ENCODE data around the gene LBX1.

GRCh38 chr10:101231092-101231491 is 1.8 kb upstream of the LBX1 start:
- TF ChIP-seq CTCF (IDR thresholded peaks at IDR 0.05) (no peak), POLR2AphosphoS5 (IDR thresholded peaks at IDR 0.05) (no peak)

Measured in sigmoid colon (tissue), 4 donors.